Measurements from ENCODE around the gene ITFG2.

Gene ITFG2

DNA sequence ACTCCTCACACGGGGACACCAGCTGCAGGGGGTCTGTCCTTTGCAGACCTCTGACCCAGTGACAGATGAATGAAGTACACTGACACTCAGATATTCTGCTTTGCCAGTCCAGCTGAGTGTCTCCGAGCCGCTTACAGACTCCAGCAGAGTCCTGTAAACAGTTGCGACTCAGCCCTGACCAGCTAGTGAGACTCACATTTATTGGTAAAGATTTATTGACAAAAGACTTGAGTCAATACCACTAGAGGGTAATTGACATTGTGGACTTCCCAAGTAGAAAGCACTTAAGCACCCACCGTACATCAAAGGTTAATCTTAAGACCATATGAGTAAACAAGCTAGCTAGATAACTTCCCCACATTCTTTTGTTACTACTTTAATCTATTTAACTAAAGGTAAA is 27.5 kb upstream of the ITFG2 start:
- TF ChIP-seq, protein P1, sequence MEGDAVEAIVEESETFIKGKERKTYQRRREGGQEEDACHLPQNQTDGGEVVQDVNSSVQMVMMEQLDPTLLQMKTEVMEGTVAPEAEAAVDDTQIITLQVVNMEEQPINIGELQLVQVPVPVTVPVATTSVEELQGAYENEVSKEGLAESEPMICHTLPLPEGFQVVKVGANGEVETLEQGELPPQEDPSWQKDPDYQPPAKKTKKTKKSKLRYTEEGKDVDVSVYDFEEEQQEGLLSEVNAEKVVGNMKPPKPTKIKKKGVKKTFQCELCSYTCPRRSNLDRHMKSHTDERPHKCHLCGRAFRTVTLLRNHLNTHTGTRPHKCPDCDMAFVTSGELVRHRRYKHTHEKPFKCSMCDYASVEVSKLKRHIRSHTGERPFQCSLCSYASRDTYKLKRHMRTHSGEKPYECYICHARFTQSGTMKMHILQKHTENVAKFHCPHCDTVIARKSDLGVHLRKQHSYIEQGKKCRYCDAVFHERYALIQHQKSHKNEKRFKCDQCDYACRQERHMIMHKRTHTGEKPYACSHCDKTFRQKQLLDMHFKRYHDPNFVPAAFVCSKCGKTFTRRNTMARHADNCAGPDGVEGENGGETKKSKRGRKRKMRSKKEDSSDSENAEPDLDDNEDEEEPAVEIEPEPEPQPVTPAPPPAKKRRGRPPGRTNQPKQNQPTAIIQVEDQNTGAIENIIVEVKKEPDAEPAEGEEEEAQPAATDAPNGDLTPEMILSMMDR (IDR thresholded peaks at IDR 0.05; ENCODE audit: insufficient read depth, missing control alignments): no peak
- no peak for DNase-seq (ENCODE audit: insufficient read length, low spot score)
- FAIRE-seq: no peak

DNA sequence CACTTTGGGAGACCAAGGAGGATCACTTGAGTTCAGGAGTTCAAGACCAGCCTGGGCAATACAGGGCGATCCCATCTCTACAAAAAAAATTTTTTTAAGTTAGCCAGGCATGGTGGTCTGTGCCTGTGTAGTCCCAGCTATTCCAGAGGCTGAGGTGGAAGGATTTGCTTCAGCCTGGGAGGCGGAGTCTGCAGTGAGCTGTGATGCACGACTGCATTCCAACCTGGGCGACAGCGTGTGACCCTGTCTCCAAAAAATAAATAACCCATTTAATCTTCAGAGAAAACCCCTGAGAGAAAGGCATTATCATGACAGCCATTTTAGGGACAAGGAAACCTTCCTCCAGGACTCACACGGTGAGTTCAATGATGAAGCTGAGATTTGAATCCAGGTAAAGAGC is 21.4 kb upstream of the ITFG2 start:
- FAIRE-seq (no peak), DNase-seq (ENCODE audit: insufficient read length, low spot score) (no peak)
- TF ChIP-seq, protein P1 (IDR thresholded peaks at IDR 0.05; ENCODE audit: insufficient read depth, missing control alignments): no peak

DNA sequence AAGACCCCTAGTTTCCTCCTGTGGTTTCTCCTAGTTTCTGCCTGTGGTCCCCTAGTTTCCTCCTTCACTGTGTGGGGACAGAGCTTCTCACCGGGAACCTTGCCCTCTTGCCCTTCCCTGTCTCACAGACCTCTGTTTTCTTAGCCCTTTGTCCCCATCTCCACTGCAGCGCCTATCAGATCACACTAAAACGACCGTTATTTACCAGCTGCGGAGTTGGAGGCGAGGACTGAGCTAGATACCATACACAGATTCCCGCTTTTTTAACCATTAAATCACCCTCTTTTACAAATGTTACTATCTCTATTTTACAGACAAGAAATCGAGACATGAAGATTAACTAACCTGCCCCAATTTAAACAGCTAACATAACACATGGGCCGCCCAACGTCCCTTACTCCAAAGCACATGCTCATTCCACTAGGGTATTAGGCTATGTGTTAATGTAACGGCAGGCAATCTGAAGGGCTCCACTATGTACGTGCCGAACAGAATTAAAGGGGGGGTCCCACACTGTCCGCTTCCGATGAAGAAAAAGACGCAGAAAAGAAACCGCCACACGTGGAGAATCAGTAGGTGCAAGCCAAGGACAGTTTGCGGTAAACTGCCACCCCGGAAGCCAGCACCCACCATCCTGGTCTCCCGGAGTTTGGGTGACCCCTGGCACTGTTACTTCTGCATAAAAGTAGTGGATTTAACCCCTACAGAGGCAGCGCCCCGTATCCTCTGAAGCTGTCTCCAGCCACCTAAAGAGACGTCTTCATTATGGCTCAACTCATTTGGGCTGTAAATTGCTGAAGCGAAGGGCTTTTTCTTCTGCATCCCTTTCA is 19.6 kb upstream of the ITFG2 start:
- TF ChIP-seq, protein P1 (IDR thresholded peaks at IDR 0.05; ENCODE audit: insufficient read depth, missing control alignments): no peak
- no peak for FAIRE-seq
- DNase-seq (ENCODE audit: insufficient read length, low spot score): no peak

DNA sequence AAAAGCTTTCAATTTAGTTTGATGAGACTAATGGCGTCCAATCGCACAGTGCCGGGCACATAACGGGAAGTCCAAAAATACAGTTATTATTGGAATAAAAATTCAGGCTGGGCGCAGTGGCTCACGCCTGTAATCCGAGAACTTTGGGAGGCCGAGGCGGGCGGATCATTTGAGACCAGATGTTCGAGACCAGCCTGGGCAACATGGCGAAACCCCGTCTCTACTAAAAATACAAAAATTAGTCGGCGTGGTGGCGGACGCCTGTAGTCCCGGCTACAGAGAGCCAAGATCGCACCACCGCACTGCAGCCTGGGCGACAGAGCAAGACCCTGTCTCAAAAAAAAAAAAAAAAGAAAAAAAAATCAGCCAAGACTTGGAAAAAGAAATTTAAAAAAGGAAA is 18.9 kb upstream of the ITFG2 start:
- DNase-seq (ENCODE audit: insufficient read length, low spot score) (no peak), FAIRE-seq (no peak)
- TF ChIP-seq, protein P1 (IDR thresholded peaks at IDR 0.05; ENCODE audit: insufficient read depth, missing control alignments): no peak

DNA sequence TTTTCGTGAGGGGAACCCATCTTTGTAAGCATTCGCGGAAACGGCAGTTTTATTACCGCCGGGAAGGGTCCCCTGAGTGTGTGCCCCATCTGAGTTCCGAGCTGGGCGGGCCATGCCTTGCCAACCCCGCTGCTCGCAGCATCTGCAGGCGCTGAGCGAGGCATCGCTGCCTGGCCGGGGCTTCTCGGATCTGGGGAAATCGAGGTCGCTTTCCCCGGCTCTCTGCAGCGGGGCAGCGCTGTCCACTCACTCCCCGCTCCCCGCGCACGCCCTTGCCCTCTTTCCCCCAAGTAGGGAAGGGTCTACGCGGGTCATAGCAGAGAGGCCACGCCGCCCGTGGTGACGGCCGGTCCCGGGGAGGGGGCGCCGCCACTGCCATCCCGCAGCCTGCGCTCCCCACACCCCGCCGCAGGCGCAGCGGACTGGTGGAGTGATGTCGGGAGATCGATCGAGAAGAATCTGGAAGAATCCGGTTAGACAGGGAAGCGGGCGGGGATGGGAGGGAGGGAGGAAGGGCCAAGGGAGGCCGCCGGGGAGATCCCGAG is 18.2 kb upstream of the ITFG2 start:
- DNase-seq (ENCODE audit: insufficient read length, low spot score) (peak; percentile 43), FAIRE-seq (no peak)
- TF ChIP-seq, protein P1 (IDR thresholded peaks at IDR 0.05; ENCODE audit: insufficient read depth, missing control alignments): no peak

DNA sequence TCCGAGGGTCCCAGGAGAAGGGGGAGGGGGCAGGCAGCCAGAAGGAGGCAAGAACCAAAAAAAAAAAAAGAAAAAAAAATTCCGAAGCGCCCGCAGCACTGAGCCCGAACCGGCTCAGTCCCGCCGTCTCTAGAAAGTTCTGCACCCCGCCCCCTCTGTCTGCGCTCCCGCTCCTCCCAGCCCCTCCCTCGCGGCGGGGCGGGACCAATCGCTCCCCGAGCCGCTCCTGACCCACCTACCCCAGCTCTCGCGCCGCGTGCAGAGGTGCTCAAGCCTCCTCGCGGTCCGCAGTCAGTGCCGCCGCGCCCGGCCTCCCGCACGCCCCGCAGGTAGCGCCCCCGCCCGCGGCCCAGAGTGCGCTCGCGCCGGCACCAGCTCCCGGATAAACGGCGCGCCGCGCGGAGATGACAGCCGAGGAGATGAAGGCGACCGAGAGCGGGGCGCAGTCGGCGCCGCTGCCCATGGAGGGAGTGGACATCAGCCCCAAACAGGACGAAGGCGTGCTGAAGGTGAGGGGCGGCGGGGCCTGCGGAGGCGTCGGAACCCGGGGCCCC is 17.7 kb upstream of the ITFG2 start, which contains the start of gene FKBP4:
TSS of gene FKBP4 (plus strand) at position 235 of the 554 bp plus-strand sequence. CDS start at position 405, 170 bp downstream.
- TF ChIP-seq, protein P1 (IDR thresholded peaks at IDR 0.05; ENCODE audit: insufficient read depth, missing control alignments): no peak
- DNase-seq (ENCODE audit: insufficient read length, low spot score): peak; percentile 98
- FAIRE-seq: no peak
